Stimulated activated CD8-positive, alpha-beta memory T cell treated with anti-CD3 and anti-CD28 coated beads, Interleukin-7, amount 100 ng/mL, for 24 hours (primary cell): ENCODE results near the gene PTK7.
A peak's percentile ranks its signal among the peaks of the same experiment; 100 is the strongest.
"Not testable (repeated sequence)": the region's sequence is repeated elsewhere in the genome, so short reads cannot be mapped to it uniquely, and the experiment has no call there.

Source experiments
- DNase-seq: peaks from one replicate; pipeline ENCODE4 v3.0.0-alpha.2; 2020; ENCODE audit warnings: low read depth

PTK7 gene

GRCh38 chr6:43075670-43076463 is at the start of gene PTK7:
Gene PTK7, plus strand, starts transcription at chr6:43076314. Its CDS starts 175 bp downstream, at chr6:43076489.
- DNase-seq: no peak

GRCh38 chr6:43026365-43026764 is 49.7 kb upstream of the PTK7 start:
- DNase-seq: no peak

GRCh38 chr6:43029120-43029519 is 47.0 kb upstream of the PTK7 start:
- DNase-seq: no peak

GRCh38 chr6:43032326-43032725 is 43.8 kb upstream of the PTK7 start:
- DNase-seq: no peak

- no peak for DNase-seq
Observed at GRCh38 chr6:43033496-43034189, 42.5 kb upstream of the PTK7 start.

GRCh38 chr6:43034190-43034525 is 42.0 kb upstream of the PTK7 start:
- DNase-seq: no peak

- no peak for DNase-seq
Observed at GRCh38 chr6:43035495-43036194, 40.5 kb upstream of the PTK7 start.

GRCh38 chr6:43036712-43037111 is 39.4 kb upstream of the PTK7 start:
- DNase-seq: no peak

- no peak for DNase-seq
Observed at GRCh38 chr6:43037197-43037596, 38.9 kb upstream of the PTK7 start.

GRCh38 chr6:43037706-43038105 is 38.4 kb upstream of the PTK7 start:
- DNase-seq: no peak

- no peak for DNase-seq
Observed at GRCh38 chr6:43038727-43039126, 37.4 kb upstream of the PTK7 start.

- no peak for DNase-seq
Observed at GRCh38 chr6:43040542-43041257, 35.4 kb upstream of the PTK7 start.

GRCh38 chr6:43041475-43041874 is 34.6 kb upstream of the PTK7 start:
- DNase-seq: not testable (repeated sequence)

GRCh38 chr6:43043310-43043709 is 32.8 kb upstream of the PTK7 start:
- DNase-seq: no peak

GRCh38 chr6:43045371-43045930 is 30.7 kb upstream of the PTK7 start:
- no peak for DNase-seq

- no peak for DNase-seq
Observed at GRCh38 chr6:43047998-43048397, 28.1 kb upstream of the PTK7 start.

GRCh38 chr6:43050981-43051380 is 25.1 kb upstream of the PTK7 start:
- DNase-seq: no peak

- no peak for DNase-seq
Observed at GRCh38 chr6:43052225-43052841, 23.8 kb upstream of the PTK7 start.

GRCh38 chr6:43052842-43053544 is 23.1 kb upstream of the PTK7 start:
- DNase-seq: no peak

- peak; percentile 75 for DNase-seq
Observed at GRCh38 chr6:43053545-43054205, 22.4 kb upstream of the PTK7 start, which contains the start of gene CUL7. Gene CUL7, minus strand, starts transcription at chr6:43053851. Its CDS starts 1,063 bp downstream, at chr6:43052788.
